NCI-H128 (cell line): ENCODE measurements around the gene DDR2.
"Not testable (repeated sequence)": the region's sequence is repeated elsewhere in the genome, so short reads cannot be mapped to it uniquely, and the experiment has no call there.

ENCODE experiments used
- DNase-seq: peaks from one replicate; lab custom pipeline; 2025; ENCODE audit not compliant: unreplicated experiment; lab: John Stamatoyannopoulos, UW

The DDR2 gene

DNA sequence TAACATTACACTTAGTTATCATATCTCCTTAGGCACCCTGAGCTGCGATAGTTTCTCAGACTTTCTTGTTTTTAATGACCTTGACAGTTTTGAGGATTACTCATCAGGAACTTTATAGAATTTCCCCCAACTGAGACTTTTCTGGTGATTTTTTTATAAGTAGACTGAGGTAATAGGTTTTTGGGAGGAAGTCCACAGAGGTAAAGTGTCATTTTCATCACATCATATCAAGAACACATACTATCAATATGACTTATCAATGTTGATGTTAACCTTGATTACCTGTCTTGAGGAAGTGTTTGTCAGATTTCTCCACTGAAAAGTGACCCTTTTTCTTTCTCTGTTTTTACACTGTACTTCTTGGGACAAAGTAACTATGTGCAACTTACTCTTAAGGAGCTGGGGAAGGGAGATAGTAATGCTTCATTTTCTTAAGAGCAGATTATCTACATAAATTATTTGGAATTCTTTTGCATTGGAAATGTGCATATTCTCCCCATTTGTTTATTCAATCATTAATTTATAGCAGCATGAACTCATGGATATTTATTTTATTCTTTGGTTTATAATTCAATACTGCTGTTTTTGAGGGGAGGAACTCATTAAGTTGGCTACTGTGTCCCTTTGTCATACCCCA lies 85.4 kb downstream of the DDR2 start:
- DNase-seq, result no peak

DNA sequence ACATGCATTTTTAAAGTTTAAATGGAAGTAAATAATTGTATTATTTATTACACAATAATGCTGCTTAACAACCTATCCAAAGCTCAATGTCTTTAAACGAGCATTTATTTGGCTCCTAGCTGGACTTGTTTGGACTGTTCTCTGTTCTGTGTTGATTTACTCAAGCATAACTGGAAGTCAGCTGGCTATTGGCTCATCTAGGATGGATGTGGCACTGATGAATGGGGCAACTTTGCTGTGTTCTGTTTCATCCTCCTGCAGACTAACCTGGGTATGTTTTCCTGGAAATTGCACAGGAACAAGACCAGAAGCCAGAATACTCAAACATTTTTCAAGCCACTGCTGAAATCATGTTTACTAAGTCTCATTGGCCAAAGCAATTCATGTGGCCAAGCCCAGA lies 87.4 kb downstream of the DDR2 start:
- DNase-seq, result no peak

DNA sequence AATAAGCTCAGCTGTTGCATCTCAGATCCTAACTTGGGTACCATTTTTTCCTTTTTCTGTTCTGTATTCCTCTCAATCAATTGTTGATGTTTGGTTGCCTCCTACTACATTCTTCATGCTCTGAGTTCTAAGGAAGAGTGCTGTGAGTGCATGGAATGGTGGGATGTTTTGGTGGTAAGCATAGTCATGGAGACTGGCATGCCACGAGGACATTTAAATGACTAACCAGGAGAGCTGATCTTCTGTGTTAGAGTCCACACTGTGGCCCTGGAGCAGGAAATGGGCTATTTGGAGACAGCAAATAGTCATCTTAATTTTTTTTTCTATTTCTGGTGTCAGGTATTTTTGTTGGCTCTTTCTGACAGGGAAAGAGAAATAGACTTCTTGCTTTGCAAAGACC lies 88.7 kb downstream of the DDR2 start:
- no peak for DNase-seq

DNA sequence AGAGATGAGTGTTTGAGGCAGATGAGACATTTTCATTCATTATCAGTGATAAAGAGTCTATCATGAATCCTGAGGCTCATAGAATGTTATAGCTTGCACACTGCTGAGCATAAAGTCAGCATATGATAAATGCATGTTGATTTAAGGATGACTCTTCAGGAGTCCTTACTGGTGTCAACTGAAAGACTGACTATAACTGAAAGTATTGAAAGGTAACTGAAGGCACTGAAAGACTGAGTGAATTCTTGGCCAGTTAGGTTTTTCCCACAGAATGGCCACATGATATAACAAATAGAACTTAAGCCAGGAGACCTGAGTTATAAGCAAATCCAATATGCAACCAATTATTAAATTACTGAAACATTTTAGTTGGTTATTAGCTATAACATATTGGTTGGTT lies 89.2 kb downstream of the DDR2 start:
- no peak for DNase-seq

DNA sequence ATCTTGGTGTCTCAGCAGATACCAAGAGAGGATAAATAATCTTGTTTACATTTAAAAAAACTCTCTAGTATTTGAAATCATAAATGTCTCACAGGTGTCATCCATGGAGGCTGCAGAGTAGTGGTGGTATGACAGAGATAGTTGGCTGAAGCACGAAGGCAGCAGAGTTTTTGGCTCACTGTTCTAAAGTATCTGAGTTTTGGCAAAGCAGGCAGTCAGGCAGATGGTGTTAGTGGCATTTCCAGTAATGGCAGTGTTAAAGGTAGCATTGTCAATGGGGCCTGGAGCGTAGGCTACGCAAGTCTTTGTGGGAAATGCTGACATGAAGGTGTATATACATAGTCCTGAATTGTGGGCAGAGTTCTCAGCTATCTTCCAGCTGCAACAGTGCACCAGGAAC lies 89.8 kb downstream of the DDR2 start:
- no peak for DNase-seq

DNA sequence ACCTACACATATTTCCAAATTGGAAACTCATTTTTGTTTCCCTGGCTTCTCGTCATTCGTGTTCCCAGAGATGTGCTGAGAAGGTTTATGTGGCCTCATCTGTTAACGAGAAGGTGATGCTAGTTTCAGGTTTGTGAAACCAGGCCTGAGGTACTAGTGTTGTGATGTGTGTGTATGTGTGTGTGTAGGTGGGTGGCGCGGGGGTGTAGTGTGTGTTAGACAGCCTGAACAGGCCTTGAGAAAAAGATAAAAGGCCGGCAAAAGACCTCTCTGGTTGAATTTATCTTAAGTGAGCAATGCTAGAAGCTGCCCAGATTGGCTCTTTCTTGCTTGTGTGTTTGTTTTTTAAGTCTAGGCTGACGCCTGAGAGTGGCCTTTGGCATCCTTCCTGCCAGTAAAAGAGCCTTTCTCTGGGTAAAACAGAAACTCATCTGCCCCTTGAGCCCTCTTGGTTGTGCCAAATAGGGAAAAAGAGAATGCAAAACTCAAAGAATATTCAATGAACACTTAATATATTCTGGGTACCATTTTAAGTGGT lies 92.4 kb downstream of the DDR2 start:
- no peak for DNase-seq

DNA sequence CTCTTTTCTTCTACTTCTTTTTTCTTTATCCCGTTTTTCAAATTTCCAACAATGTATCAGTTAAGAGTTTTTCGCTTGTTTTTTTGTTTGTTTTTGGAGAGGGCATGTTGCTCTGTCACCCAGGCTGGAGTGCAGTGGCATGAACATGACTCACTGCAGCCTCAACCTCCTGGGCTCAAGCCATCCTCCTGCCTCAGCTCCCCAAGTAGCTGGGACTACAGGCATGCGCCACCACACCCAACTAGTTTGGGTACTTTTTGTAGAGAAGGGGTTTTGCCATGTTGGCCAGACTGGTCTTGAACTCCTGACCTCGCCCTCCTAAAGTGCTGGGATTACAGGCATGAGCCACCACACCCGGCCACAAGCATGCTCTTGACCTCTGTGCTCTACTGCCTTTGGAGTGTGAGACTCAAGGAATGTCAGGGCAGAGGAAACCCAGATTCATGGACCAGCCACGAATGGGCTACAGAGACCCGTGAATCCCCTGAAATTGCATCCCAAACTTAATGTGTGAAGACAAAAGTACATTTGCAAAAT lies 93.1 kb downstream of the DDR2 start:
- no peak for DNase-seq

DNA sequence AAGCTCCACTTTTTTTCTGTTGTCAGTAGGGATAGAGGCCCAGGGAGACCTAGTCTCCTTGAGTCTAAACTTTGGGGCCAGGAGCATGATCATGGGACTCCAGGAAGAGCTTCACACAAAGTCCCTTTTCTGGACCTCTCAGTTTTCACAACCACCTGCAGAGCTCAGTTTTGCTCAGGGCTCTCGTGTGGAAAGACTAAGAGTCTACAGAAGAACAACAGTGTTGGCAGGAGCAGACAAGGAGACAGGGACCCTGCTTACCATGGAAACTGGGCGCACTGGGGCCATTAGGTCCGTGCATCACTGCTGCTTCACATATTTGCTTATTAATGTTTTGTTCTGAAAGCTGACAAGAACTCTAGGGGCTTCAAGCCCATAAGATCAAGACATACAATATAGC lies 94.3 kb downstream of the DDR2 start:
- no peak for DNase-seq

DNA sequence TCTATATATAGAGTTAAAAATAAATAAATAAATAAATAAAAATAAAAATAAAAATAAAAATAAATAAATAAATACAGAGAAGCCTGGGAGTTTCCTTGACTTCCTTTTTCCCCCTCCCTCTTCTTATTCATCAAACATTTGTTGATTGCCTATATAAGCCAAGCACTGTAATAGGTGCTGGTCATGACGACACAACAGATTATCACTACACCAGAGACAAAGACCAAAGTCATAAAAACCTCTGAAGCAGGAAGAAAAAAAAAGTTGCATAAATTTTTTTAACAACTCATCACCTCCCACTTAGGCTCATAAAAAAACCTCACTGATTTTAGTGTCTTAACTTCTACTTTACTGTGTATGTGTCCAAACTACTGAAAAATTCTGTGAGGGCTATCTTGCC lies 95.2 kb downstream of the DDR2 start:
- not testable (repeated sequence) for DNase-seq

DNA sequence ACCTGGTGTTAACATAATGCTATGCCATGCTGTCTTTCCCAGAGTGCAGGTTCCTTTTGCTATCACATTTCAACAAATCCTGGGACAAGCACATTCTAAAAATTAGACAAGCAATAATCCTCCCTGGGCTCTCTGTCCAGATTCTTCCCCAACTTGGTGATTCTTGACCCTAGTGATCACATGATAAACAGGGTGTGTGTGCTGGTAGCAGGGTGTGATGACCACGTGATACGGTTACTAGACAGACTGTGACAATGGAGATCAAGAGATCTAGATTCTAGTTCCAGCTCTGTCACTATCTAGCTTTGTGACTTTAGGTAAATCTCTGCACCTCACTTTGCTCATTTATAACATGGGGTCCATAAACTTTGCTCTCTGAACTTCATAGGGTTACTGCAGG lies 96.3 kb downstream of the DDR2 start:
- DNase-seq, result no peak

DNA sequence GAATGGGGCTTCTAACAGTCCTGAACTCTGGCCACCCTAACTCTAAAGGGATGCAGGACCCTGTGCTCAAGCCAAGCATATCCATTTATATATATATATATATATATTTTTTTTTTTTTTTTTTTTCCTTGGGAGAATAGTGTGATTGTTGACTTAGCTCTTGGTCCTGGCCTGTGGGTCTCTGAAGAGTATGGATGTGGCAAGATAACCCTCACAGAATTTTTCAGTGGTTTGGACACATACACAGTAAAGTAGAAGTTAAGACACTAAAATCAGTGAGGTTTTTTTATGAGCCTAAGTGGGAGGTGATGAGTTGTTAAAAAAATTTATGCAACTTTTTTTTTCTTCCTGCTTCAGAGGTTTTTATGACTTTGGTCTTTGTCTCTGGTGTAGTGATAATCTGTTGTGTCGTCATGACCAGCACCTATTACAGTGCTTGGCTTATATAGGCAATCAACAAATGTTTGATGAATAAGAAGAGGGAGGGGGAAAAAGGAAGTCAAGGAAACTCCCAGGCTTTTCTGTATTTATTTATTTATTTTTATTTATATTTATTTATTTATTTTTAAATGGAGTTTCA lies 97.0 kb downstream of the DDR2 start:
- not testable (repeated sequence) for DNase-seq

DNA sequence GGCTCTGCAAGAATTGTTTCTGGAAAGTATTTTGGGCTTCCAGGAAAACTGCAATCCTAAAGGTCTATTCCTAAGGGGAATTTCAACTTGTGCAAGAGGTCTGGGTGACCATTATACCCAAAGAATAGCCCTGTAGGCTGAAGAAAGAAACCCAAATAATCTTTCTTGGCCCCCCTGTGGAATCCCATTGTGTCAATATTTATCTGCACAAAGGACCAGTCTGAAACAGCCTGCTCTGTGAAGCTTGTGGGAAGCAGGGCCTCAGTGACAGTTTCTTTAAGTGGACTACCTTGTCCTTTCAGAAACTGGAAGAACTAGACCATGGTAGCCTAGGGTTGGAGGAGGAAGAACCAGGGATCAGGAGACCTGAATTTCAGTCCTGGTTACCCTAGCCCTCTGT lies 99.8 kb downstream of the DDR2 start:
- DNase-seq, result no peak

DNA sequence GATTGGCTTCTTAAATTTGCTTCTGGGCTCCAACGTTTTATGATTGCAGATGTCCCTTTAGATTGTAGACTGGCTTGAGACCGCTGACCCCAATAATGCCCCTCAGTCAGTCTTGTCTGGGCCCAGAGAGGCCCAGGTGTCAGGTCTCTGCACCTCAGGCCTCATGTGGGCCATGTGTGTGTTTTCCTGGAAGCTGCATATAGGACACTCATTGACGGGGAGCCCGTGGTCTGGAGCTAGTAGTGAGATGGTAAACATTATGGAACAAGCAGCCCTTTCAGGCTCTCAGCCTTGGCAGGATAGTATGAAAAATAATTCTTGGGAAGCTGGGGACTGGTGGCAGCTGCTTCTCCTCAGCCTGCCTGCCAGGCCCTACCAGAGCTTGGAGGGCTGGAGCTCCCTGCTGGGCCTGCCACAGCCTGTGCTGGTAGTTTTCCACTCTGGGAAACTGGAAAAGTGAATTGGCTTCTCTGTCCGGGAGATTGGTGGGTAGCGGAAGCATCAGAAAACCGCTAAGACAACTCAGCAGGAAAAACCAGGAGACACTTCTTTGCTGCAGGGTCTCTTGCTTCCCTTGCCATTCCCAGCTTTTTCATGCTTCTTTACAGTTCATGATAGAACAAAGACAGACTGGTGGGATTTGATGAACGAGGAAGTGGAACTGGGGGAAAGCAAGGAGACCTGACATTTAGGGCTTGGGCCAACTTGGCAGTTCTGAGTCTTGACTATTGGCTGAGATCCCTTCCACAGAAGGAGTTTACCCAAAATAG lies 100.5 kb downstream of the DDR2 start:
- no peak for DNase-seq

DNA sequence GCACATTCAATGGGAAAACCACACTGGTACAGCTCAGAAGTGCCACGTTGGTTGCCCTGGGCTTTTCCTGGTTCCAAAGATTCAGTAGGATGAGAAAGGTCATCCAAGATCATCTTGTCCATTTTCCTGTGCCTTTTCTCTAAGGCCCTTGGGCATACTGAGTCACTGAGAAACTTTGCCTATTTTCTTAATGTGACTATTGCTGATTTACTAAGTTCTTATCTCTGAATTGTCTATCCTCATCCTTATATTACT lies 101.0 kb downstream of the DDR2 start:
- no peak for DNase-seq

DNA sequence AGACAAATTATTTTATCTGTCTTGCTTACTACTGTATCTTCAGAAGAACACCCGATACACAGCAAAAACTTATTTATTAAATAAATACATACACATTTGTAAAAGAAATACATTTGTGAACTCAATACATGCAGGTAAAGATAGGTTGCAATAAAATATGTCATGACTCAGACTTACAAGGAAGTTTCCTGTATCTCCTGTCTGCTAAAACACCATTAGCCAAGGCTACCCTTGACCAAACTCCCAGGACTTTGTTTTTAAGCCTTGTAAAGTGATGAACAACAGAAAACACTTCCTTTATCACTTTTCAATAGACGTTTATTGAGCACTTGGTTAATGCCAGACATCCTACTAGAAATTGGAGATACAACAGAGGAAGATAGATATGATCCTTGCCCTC lies 101.8 kb downstream of the DDR2 start:
- DNase-seq, result no peak

DNA sequence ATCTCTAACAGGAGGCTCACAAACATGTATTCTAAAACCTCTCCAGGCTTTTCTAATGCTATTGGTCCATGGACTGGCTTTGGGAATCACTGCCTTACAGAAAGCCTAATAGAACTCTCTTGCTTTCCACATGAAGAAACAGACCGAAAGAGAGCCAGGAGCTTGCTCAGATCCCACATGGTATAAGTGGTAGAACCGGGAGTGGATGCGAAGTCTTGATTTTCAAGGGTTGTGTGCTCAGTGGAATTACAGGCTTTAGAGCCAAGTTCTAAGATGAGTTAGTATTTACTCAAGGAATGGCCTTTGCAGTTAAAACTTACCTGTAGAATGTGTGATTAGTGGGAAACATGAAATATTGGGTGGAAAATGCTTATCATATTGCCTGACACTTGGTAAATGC lies 103.9 kb downstream of the DDR2 start:
- no peak for DNase-seq

DNA sequence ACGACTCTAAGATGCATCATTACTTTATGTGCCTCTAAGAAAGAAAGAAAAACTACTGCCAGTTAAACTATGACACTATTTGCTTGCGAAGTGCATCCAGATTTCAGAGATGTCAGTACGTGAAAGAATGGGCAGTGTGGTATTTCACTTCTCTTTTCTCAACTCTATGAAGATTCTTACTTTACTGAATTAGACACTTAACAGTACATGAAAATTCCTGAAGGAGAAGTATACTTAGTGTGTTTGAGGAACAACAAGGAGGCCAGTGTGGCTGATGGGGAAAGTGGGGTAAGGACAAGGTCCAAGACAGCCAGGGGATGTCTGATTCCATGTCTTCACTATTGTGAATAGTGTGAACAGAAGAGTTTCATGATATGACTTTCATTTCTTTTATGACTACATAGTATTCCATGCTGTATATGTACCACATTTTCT lies 104.4 kb downstream of the DDR2 start:
- no peak for DNase-seq

DNA sequence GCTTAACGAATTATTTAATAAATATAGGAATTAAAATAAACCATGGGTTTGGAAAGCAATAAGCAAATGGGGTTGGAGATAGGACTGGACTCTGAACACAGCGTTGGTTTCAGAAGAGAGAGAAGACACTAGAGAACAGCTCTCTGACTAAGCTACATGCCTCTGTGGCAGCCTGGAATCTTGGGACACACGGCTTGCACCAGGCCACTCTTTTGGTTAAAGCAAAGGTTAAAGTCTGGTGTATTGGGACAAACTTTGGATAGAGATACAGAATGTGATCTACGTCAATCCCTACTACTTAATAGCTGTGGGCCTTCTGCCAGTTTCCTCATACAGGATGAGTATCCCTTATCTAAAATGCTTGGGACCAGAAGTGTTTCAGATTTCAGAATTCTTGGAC lies 108.5 kb downstream of the DDR2 start:
- no peak for DNase-seq

DNA sequence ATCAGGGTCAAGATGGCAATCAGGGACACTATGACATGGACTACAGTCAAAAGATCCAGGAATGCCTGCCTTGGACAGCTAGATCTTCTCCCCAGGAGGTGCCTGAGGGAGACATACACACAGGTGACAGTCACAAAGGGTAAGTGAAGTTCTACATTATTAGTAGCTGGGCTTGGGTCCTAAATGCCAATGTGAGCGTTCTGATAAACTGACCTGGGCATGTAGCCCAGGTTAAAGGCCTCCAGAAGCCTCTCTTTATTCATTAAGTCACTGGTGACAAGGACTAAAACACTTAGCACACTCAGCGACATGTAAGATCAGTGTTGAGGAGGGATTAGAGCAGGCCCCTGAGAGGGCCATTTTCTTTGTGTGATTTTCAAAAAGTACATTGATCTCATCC lies 109.3 kb downstream of the DDR2 start:
- DNase-seq, result no peak

DNA sequence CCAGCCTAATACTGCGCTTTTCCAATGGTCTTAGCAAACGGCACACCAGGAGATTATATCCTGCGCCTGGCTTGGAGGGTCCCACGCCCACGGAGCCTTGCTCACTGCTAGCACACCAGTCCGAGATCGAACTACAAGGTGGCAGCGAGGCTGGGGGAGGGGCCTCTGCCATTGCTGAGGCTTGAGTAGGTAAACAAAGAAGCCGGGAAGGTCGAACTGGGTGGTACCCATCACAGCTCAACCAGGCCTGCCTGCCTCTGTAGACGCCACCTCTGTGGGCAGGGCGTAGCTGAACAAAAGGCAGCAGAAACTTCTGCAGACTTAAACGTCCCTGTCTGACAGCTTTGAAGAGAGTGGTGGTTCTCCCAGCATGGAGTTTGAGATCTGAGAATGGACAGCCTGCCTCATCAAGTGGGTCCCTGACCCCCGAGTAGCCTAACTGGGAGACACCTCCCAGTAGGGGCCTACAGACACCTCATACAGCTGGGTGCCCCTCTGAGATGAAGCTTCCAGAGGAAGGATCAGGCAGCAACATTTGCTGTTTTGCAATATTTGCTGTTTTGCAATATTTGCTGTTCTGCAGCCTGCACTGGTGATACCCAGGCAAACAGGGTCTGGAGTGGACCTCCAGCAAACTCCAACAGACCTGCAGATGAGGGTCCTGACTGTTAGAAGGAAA lies 114.1 kb downstream of the DDR2 start:
- DNase-seq, result not testable (repeated sequence)

DNA sequence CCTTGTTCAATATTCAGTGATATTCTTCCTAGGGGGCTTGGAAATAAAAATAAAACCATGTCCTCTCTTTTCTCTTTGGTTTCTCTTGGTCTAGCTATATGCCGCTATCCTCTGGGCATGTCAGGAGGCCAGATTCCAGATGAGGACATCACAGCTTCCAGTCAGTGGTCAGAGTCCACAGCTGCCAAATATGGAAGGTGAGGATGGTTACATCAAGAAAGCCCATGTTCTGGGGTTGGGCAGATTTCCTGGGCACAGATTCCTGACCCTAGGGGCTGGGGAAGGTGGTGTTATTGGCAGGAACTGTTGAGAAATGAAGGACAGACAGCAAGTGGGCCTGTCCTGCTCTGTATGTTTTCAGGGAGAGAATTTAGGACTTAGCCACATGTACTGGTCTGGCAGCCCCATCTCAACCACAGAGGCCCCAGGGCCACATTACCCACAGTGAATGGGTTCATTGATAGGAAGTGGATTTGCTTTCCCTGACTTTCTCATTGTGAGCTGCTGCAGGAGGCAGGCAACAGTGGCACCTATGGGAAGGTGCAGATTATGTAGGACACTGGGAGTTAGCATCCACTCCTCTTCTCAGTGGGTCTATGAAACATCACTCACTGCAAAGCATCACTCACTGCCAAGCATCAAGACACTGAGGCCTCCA lies 120.9 kb downstream of the DDR2 start:
- DNase-seq, result no peak
